HG03354 (cell line): ENCODE results near the gene CDHR1.
"Not testable (repeated sequence)": the region's sequence is repeated elsewhere in the genome, so short reads cannot be mapped to it uniquely, and the experiment has no call there.

ENCODE experiments used
- ATAC-seq: cut with Tn5 transposase; IDR thresholded peaks from one replicate; pipeline ENCODE4 v1.9.1; 2021; ENCODE audit warnings: mild to moderate bottlenecking; ENCODE audit not compliant: unreplicated experiment, poor library complexity, severe bottlenecking

CDHR1 gene

DNA sequence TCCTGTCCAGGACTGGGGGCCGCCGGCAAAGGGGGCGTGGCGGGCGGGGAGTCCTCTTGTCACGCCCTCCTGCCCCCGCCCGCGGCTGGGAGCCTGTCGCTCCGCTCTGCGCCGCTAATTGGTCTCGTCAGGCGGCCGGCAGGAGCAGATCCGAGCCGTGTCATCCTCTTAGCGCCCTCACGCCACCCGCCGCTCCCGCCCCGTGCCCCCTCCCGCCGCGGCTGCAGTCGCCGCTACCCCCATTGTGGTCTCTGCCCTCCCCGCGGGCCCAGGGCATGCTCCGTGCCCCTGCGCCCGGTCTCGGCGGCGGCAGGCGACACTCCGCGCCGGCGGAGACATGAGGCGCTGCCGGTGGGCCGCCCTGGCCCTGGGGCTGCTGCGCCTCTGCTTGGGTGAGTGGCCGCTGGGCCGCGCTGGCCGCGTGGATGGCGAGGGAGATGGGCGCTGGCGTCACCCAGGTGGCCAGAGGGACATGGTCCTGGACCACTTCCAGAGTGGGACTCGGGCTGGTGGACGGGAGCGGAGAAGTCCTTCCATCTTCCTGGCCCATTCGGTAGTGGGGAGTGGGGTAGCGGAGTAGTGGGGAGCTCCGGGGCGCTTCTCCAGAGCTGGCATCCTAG is at the start of gene CDHR1:
TSS of gene CDHR1 (plus strand) at position 114 of the 620 bp plus-strand sequence. CDS start at position 338, 224 bp downstream.
- ATAC-seq = peak; percentile 78

DNA sequence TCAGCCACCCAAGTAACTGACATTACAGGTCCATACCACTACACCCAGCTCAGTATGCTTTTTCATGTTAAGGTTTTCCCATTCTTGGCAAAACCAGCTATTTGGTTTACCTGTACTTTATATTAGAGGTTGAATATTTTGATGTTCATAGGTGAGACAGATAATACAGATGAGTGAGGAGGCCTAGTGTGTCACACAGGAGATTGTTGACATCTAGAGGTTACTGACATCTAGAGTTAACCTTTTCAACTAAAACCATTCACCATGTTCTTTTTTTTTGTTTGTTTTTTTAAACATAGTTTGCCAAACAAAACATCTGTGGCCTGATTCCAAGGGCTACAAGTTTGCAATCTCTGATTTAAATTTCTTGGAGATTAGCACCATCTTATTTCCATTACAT is 47.0 kb upstream of the CDHR1 start:
- no peak for ATAC-seq

DNA sequence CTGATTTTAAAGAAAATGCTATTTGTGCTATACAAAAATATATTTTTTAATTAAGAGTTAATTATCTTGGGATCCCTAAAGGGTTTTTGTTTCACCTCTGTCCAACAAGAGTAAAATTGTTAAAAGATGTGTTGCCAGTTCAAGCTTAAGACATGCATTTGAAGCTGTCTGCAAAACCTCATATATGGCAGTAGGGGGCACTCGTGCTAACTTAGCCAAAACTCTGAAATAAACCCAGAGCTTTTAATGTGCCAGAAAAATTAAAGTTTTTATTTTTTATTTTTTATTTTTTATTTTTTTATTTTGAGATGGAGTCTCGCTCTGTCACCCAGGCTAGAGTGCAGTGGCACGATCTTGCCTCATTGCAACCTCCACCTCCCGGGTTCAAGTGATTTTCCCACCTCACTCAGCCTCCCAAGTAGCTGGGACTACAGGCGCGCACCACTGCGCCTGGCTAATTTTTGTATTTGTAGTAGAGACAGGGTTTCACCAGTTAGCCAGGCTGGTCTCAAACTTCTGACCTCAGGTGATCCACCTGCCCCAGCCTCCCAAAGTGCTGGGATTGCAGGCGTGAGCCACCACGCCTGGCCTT is 46.2 kb upstream of the CDHR1 start:
- ATAC-seq = peak; percentile 88

DNA sequence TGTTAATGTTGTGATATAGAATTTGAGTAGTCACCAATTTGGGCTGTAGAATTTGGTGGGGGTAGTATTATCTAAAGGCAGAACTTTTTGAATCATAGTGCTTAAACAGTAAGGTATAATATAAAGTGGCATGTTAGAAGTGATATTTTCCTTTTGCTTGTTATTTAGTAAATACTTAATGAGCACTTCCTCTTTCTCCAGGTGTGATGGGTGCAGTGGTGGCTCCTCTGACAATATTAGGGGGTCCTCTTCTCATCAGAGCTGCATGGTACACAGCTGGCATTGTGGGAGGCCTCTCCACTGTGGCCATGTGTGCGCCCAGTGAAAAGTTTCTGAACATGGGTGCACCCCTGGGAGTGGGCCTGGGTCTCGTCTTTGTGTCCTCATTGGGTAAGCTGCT is 44.5 kb upstream of the CDHR1 start:
- no peak for ATAC-seq

DNA sequence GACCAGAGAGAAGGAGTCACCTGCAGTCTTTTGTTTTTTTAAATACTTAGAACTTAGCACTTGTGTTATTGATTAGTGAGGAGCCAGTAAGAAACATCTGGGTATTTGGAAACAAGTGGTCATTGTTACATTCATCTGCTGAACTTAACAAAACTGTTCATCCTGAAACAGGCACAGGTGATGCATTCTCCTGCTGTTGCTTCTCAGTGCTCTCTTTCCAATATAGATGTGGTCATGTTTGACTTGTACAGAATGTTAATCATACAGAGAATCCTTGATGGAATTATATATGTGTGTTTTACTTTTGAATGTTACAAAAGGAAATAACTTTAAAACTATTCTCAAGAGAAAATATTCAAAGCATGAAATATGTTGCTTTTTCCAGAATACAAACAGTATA is 41.6 kb upstream of the CDHR1 start:
- ATAC-seq = no peak

DNA sequence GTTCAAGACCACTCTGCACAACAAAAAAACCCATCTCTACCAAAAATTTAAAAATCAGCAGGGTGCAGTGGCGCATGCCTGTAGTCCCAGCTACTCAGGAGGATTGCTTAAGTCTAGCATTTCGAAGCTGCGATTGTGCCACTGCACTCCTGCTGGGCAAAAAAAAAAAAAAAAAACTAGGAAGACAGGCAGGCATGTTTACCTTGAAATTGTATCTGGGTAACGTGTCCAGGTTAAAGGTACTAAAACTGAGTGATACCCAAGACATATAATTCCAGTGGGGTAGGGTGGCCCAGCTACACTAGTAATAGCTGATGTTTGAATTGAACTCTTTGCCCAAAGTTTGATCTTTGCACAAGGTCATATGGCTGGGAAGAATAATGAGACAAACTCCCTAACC is 38.8 kb upstream of the CDHR1 start:
- ATAC-seq = no peak

DNA sequence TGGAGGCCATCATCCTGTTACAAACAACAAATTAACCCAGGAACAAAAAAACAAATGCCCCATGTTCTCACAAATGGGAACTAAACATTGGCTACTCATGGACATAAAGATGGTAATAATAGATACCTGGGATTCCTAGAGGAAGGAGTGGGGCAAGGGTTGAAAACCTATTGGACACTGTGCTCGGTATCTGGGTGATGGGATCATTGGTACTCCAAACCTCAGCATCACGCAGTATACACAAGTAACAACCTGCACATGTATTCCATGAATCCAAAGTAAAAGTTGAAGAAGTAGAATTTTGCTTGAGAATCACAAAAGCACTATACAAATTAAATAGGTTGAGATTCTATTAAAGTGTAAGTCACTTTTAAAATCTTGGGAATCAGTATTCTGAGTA is 38.3 kb upstream of the CDHR1 start:
- ATAC-seq = no peak

DNA sequence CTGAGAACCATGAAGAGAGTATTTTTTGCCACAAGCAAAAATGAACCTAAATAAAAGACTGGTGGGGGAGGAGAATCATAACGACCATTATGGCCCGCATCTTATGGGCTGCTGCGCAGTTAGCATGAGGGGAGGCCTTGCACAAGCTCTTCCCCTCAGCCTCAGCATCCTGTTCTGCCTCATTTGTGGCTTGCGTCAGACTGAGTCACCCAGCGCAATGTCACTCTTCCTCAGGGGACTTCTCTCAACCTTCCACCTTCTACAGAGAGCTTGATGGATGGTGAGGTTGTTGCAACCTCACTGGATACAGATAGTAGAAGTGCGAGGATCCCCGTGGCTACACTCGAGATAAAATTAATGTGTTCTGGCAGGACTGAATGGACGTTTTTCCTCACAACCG is 37.6 kb upstream of the CDHR1 start:
- ATAC-seq = no peak

DNA sequence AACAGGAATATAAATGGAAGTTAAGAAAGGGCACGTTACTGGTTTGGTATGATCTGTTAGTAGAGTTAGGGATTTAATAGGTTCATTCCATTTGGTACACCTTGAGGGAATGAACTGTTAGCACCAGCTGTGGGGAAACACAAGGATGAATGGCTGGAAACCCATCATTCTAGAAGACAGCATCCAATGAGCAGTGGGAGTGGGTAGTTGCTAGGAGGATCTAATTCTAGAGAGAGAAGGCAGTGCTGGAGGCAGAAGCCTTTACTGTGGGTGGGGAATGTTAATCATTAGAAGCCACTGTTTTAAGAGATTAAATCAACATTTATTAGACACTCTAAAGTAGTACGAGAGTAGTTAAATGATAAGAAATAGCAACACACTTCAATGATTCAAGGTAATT is 36.3 kb upstream of the CDHR1 start:
- no peak for ATAC-seq

DNA sequence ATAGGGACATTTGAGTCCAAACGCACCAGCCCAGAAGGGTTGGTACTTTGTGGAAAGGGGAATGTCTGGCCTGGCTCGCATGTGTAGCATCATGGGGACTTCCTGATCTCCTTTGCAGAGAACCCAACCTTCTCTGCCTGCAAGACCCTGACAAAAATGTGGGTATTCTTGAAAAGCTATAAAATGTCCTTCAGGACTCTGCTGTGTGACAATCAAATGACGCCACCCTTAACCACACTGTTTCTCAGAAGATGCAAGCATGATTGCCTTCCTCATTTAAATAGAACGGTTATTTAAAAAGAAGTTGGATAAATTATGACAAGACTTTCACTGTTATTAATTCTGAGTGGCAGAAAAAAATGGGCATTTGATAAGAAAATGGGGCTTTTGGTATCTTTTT is 35.8 kb upstream of the CDHR1 start:
- ATAC-seq = no peak

DNA sequence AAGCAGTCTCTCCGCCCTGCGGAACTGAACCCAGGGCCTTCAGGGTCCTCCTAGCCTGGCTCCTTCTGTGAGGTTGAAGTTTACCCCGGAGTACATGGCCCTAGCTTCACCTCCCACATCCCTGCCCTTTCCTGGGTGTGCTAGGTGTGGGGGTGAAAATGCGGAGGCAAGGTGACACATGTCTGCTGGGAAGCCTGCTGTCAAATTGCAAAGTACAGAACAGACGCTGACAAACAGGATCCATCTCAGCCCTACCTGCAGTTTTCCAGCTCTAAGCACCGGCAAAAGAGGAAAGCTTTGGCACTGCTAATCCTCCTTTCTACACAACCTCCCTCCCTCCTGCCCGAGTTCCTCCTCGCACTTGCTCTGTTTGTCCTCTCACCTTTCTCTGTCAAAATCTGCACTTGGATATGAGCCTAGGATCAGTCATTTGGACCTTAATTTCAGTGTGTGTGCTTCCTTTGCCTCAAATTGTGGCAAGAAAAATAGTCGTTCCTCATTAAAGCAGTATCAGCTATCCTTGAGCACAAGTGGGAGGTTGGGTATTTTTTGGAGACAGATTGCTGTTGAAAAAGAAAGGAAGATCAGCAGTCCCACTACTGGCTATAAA is 35.2 kb upstream of the CDHR1 start:
- ATAC-seq = no peak

DNA sequence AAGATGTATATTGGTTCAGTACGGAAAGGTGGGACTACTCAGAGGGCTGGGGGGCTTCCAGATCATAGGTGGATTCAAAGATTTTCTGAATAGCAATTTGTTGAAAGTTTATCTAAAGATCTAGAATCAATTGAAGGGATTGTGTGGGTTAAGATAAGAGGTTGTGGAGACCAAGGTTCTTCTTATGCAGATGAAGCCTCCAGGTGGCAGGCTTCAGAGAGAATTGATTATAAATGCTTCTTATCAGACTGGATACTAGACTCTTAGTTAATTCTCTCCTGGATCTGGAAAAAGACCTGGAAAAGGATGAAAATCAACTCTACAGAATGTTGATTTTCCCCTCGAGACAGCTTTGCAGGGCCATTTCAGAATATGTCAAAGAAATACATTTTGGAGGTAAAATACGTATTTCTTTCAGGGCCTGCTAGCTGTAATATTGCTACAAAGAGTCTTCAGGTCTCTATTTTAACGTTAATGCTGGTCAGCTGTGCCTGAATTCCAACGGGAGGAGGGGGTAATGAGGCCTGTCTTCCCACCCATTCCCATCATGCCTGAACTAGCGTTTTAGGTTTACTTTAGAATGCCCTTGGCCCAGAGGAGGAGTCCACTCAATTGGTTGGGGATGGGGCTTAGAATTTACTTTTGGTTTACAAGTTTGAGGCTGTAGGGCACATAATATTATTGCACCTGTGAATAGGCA is 33.5 kb upstream of the CDHR1 start:
- ATAC-seq = no peak

DNA sequence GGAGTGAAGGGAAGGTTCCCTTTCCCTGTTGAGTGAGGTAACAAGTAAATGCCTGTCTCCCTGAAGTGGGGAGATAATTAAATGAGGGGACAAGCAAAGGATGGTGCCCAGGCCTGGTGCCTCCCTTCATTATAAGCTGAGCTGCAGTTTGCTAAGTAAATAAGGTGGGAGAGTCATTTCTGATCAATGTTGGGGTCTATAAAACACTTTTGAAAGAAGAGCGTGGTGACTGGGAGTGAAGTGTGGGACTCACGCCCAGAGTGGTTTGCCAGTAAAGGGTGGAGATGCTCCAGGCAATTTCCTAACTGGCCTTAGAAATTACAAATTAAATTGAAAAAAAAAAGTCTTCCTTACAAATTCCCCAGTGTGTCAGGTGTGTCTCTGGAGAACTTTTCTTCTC is 30.3 kb upstream of the CDHR1 start:
- no peak for ATAC-seq

DNA sequence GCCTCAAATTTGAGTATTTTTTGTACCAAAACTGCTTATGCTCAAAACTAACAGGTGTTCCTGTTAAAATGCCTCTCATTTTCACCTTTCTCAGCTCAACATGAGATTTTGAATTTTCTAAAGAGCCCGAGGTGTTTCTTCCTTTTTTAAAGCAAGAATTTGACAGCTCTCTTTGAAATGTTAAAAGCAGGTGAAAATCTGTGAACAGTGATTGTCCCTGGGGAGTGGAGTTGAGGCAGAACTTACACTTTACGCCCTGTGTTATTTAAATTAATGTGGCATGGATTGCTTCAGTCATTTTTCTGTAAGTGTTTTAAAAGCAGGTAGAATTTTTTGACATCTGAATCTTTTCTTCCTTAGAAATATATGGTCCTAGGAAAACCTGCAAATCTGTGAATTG is 29.9 kb upstream of the CDHR1 start:
- ATAC-seq = no peak

DNA sequence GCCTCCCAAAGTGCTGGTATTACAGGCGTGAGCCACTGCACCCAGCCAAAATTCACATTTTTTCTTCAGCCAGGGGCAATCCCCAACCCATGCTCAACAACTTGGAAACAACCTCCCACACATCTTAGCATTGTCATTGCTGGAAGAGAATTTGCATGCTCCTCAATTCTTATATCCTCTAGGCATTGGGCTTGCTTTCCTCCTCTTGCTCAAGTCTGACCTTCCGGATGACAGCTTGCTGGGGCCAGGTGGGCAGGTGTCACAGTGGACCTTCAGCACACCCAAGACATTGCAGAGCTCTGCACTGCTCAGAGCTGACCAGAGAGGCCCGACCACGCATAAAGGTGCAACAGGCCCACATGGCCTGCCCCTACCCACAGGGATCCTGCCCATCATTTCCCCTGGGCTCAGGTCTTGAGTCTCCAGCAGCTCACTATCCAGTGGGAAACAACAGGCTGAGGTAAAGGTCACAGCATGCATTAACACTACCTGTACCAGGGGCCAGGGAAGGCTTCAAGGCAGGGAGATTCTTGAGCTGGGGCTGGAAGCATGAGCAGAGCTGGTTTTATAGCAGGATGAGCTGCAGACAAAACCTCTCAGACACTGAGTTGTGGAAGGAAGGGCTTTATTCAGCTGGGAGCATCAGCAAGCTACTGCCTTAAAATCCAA is 27.6 kb upstream of the CDHR1 start:
- peak; percentile 61 for ATAC-seq

DNA sequence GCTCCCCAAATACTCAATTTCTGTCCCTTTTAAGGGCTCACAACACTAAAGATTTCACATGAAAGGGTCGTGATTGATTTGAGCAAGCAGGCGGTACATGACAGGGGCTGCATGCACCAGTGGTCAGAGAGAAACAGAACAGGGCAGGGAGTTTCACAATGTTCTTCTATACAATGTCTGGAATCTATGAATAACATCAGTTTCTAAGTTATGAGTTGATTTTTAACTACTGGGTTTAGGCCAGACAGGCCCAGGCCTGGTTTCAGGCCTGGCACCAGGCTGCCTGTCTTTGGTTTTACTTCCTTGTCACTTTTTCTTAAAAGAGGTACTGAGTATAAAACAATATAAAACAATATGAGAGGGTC is 27.1 kb upstream of the CDHR1 start:
- ATAC-seq = peak; percentile 42

DNA sequence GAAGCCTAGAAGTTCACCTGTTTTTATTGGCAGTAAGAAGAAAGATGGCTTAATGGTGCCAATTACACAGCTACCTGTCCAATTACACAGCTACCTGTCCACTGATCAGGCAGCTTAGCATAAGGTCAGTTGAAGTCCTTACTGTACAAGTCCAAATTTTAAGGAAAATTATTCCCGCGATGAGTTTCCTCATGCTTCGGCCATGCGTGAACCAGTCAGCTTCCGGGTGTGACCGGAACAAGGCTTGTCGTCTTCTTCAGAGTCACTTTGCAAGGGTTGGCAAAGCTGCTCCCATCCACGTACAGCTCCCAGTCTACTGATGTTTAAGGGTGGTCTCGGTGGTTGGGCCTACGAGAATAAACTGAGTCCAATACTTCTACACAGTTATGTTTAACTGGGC is 26.0 kb upstream of the CDHR1 start:
- ATAC-seq = not testable (repeated sequence)

DNA sequence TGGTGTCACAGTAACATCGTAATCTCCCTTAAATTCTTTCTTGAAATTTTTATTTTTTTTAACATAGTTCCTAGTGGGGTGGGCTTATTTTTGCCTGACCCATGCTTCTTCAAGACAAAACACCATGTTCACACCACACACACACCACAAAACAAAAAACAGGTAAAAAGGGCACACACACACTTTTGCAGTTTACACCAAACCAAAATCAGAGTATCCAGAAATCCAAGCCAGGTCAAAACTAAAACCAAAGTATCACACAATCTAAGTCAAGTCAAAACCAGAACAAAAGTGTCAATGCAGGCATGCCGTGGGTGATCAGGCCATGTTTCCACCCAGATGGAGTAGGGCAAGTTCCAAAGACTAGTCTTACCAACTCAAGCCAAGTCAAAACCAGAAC is 23.1 kb upstream of the CDHR1 start:
- not testable (repeated sequence) for ATAC-seq

DNA sequence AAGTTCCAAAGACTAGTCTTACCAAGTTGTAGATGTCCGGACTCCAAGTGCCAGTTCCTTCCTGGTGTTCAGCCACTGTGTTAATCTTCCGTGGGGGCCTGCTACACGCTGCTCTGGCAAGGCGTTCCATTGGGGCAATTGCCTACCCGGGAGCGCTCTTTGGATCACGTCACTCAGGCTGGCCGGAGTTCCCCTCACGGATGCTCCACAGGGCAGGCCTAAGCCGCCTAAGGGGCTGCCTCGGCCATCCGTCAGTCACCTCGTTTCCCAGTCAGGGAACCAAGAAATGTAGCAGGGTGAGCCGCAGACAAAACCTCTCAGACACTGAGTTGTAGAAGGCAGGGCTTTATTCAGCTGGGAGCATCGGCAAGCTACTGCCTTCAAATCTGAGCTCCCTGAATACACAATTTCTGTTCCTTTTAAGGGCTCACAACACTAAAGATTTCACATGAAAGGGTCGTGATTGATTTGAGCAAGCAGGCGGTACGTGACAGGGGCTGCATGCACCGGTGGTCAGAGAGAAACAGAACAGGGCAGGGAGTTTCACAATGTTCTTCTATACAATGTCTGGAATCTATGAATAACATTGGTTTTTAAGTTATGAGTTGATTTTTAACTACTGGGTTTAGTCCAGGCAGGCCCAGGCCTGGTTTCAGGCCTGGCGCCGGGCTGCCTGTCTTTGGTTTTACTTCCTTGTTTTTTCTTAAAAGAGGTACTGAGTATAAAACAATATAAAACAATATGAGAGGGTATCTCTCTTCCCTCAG is 22.5 kb upstream of the CDHR1 start:
- peak; percentile 38 for ATAC-seq
